Activated CD8-positive, alpha-beta memory T cell treated with anti-CD3 and anti-CD28 coated beads, Interleukin-2, amount 50 U/mL, for 1 hour (primary cell): ENCODE measurements around the gene ZNF367.
"Not testable (repeated sequence)": the region's sequence is repeated elsewhere in the genome, so short reads cannot be mapped to it uniquely, and the experiment has no call there.

ENCODE experiments used
- DNase-seq: peaks from one replicate; pipeline ENCODE4 v3.0.0-alpha.2; 2020; ENCODE audit errors: extremely low read depth

Gene ZNF367

GRCh38 chr9:96400132-96400910 is 17.8 kb downstream of the ZNF367 start:
- no peak for DNase-seq

- no peak for DNase-seq
Measured at GRCh38 chr9:96399325-96399633, 18.9 kb downstream of the ZNF367 start.

GRCh38 chr9:96398582-96399324 is 19.4 kb downstream of the ZNF367 start:
- DNase-seq = no peak

- DNase-seq = no peak
Measured at GRCh38 chr9:96395964-96396363, 22.2 kb downstream of the ZNF367 start.

- DNase-seq = no peak
Measured at GRCh38 chr9:96394832-96395496, 23.2 kb downstream of the ZNF367 start.

GRCh38 chr9:96392263-96392662 is 25.9 kb downstream of the ZNF367 start:
- DNase-seq = no peak

GRCh38 chr9:96391021-96391765 is 27.0 kb downstream of the ZNF367 start:
- no peak for DNase-seq

GRCh38 chr9:96388144-96388543 is 30.0 kb downstream of the ZNF367 start:
- no peak for DNase-seq

GRCh38 chr9:96386157-96386556 is 32.0 kb downstream of the ZNF367 start:
- DNase-seq = no peak

- DNase-seq = no peak
Measured at GRCh38 chr9:96383165-96383942, 34.8 kb downstream of the ZNF367 start, which contains the start of gene SLC35D2. SLC35D2 (minus strand) TSS chr9:96383711; CDS start chr9:96383634, 77 bp downstream.

GRCh38 chr9:96382839-96383164 is 35.4 kb downstream of the ZNF367 start:
- no peak for DNase-seq

GRCh38 chr9:96382175-96382574 is 36.0 kb downstream of the ZNF367 start:
- no peak for DNase-seq

GRCh38 chr9:96381696-96382095 is 36.5 kb downstream of the ZNF367 start:
- no peak for DNase-seq

GRCh38 chr9:96381125-96381524 is 37.0 kb downstream of the ZNF367 start:
- DNase-seq = no peak

- no peak for DNase-seq
Measured at GRCh38 chr9:96379461-96379860, 38.7 kb downstream of the ZNF367 start.

GRCh38 chr9:96378187-96378586 is 40.0 kb downstream of the ZNF367 start:
- no peak for DNase-seq

GRCh38 chr9:96376891-96377874 is 41.0 kb downstream of the ZNF367 start:
- DNase-seq = no peak

- not testable (repeated sequence) for DNase-seq
Measured at GRCh38 chr9:96375507-96375906, 42.7 kb downstream of the ZNF367 start.

- DNase-seq = no peak
Measured at GRCh38 chr9:96367943-96368342, 50.2 kb downstream of the ZNF367 start.
